DOHH2 (cell line): ENCODE measurements around the gene NXPE2.

ENCODE experiments used
- H3F3A ChIP-seq: fragments of 200-600 bp; sonication (generic), shearing (Covaris generic); 2 replicates; pipeline ENCODE4 v1.6.0; 2016; ENCODE audit warnings: antibody characterized with exemption, mild to moderate bottlenecking; ENCODE audit not compliant: control insufficient read depth, insufficient read depth
- H3K27ac ChIP-seq: fragments of 200-600 bp; sonication (generic); 2 replicates; pipeline ENCODE4 v1.5.1; 2014; ENCODE audit warnings: low read depth, mild to moderate bottlenecking, low read length, moderate library complexity
- H3K27me3 ChIP-seq: fragments of 200-600 bp; sonication (generic); 2 replicates; pipeline ENCODE4 v1.6.1; 2014; ENCODE audit warnings: mild to moderate bottlenecking, low read length, mixed read lengths; ENCODE audit not compliant: control insufficient read depth
- H3K36me3 ChIP-seq: fragments of 200-600 bp; sonication (generic); 2 replicates; pipeline ENCODE4 v1.6.1; 2014; ENCODE audit warnings: mild to moderate bottlenecking, low read length, moderate library complexity, mixed read lengths; ENCODE audit not compliant: control insufficient read depth
- H3K4me1 ChIP-seq: fragments of 200-600 bp; sonication (generic); 2 replicates; pipeline ENCODE4 v1.6.1; 2014; ENCODE audit warnings: mild to moderate bottlenecking, low read length, mixed read lengths; ENCODE audit not compliant: control insufficient read depth
- H3K4me2 ChIP-seq: fragments of 200-600 bp; sonication (generic); 2 replicates; pipeline ENCODE4 v1.6.0; 2014; ENCODE audit warnings: mild to moderate bottlenecking, low read length, moderate library complexity
- H3K4me3 ChIP-seq: fragments of 200-600 bp; sonication (generic); 2 replicates; pipeline ENCODE4 v1.5.1; 2014; ENCODE audit warnings: mild to moderate bottlenecking, low read length, mixed read lengths
- H3K79me2 ChIP-seq: fragments of 200-600 bp; sonication (generic); 2 replicates; pipeline ENCODE4 v1.6.1; 2014; ENCODE audit warnings: mild to moderate bottlenecking, low read length, mixed read lengths; ENCODE audit not compliant: control insufficient read depth
- H3K9me2 ChIP-seq: fragments of 200-600 bp; sonication (generic); replicated peaks from 2 replicates; pipeline ENCODE4 v1.6.1; 2014; ENCODE audit warnings: mild to moderate bottlenecking, low read length, mixed read lengths; ENCODE audit not compliant: control insufficient read depth
- H3K9me3 ChIP-seq: fragments of 200-600 bp; sonication (generic); 2 replicates; pipeline ENCODE4 v1.6.1; 2014; ENCODE audit warnings: antibody characterized with exemption, low read length, mixed read lengths; ENCODE audit not compliant: control insufficient read depth, insufficient read depth
- H4K20me1 ChIP-seq: fragments of 200-600 bp; sonication (generic); 2 replicates; pipeline ENCODE4 v1.6.0; 2014; ENCODE audit warnings: low read depth, mild to moderate bottlenecking, antibody characterized with exemption, low read length, moderate library complexity; ENCODE audit not compliant: control insufficient read depth, insufficient read depth
- CTCF ChIP-seq: fragments of 200-600 bp; sonication (generic); IDR thresholded peaks from one replicate; pipeline ENCODE4 v1.5.1; 2014; ENCODE audit warnings: antibody characterized with exemption, mild to moderate bottlenecking, low read depth, low read length; ENCODE audit not compliant: poor library complexity, severe bottlenecking
- EZH2phosphoT487 ChIP-seq: fragments of 200-600 bp; sonication (generic); IDR thresholded peaks from 2 replicates; pipeline ENCODE4 v1.6.1; 2017; ENCODE audit warnings: borderline replicate concordance, mild to moderate bottlenecking, antibody characterized with exemption, low read length, moderate library complexity, mixed read lengths

Gene NXPE2

GRCh38 chr11:114705280-114706024, 27.1 kb downstream of the NXPE2 start:
- TF ChIP-seq EZH2phosphoT487 (no peak), CTCF (no peak)
- H3K79me2 ChIP-seq: no peaks in the 10 kb centered on the region
- no peaks in the 10 kb centered on the region for H3K9me2 ChIP-seq
- no peaks in the 10 kb centered on the region for H4K20me1 ChIP-seq
- no peaks in the 10 kb centered on the region for H3K4me1 ChIP-seq
- no peaks in the 10 kb centered on the region for H3K36me3 ChIP-seq
- no peaks in the 10 kb centered on the region for H3F3A ChIP-seq
- no peaks in the 10 kb centered on the region for H3K27me3 ChIP-seq
- H3K9me3 ChIP-seq: no peaks in the 10 kb centered on the region
- no peak overlapping the region for H3K4me3 ChIP-seq
- H3K4me2 ChIP-seq: no peak overlapping the region
- H3K27ac ChIP-seq: no peak overlapping the region

DNA sequence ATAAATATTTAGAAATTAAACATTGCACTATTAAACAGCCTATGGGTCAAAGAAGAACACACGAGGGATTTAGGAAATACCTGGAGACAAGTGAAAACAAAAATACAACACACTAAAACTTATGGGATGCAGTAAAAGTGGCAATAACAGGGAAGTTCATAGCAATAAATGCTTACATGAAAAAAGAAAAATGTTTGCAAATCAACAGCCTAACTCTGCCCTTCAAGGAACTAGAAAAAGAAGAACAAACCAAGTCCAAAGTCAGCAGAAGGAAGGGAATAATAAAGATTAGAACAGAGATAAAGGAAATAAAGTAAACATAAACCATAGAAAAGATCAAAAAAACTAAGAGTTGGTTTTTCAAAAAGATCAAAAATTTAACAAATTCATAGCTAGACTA, 31.6 kb downstream of the NXPE2 start:
- no peaks in the 10 kb centered on the region for H3K4me1 ChIP-seq
- H3K9me2 ChIP-seq: no peaks in the 10 kb centered on the region
- no peaks in the 10 kb centered on the region for H3K27me3 ChIP-seq
- H3F3A ChIP-seq: no peaks in the 10 kb centered on the region
- no peak overlapping the region for H3K27ac ChIP-seq
- H3K4me3 ChIP-seq: no peak overlapping the region
- no peaks in the 10 kb centered on the region for H3K79me2 ChIP-seq
- H3K9me3 ChIP-seq: no peaks in the 10 kb centered on the region
- no peak overlapping the region for H3K4me2 ChIP-seq
- H4K20me1 ChIP-seq: no peaks in the 10 kb centered on the region
- H3K36me3 ChIP-seq: no peaks in the 10 kb centered on the region
- TF ChIP-seq CTCF (no peak), EZH2phosphoT487 (no peak)

DNA sequence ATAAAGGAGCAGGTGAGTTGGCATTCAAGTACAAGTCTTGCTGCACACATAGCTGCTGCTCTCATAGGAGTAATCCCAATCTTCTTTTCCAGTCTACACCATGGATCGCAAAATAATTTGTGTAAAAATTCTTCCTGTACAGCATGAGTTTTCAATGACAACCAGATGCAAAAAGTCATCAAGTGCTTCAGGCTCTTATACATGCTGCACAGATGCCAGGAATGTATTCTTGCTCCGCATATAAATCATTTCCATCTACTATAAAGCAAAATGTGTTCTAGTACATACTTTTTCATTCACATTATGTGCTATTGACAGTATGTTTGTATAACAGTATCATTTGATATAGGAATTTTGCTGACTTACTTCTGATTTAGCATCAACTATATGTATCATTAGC, 35.4 kb downstream of the NXPE2 start:
- Histone ChIP-seq H3K9me3 (no peaks in the 10 kb centered on the region), H4K20me1 (no peaks in the 10 kb centered on the region), H3K4me2 (no peak overlapping the region), H3F3A (no peaks in the 10 kb centered on the region), H3K36me3 (no peaks in the 10 kb centered on the region), H3K27ac (no peak overlapping the region), H3K79me2 (no peaks in the 10 kb centered on the region), H3K4me3 (no peak overlapping the region), H3K4me1 (no peaks in the 10 kb centered on the region), H3K9me2 (no peaks in the 10 kb centered on the region), H3K27me3 (0 out of 2 replicates have a peak, but pooled peaks cover 3% of the 10 kb centered on the region)
- TF ChIP-seq CTCF (no peak), EZH2phosphoT487 (no peak)
